Gastrocnemius medialis (tissue), 4 donors: ENCODE measurements around the gene MSH5.

Experiments used
- POLR2A ChIP-seq, 2 donors: fragments of 450-650 bp; IDR thresholded peaks; one replicate each; pipeline ENCODE4 v1.6.1; 2017; ENCODE audit warnings: antibody characterized with exemption in 2 of 2, mild to moderate bottlenecking in 2 of 2, moderate library complexity in 2 of 2
- TF ChIP-seq, protein P1 (sequence below), 5 experiments: fragments of 450-650 bp in 3 of 5; fragments of 200-600 bp in 2 of 5; sonication (generic) in 2 of 5; IDR thresholded peaks in 4 of 5; conservative IDR thresholded peaks in 1 of 5; 1 replicate in 4 of 5; 2 replicates in 1 of 5; pipeline ENCODE4 v1.5.1; 2016 to 2019; ENCODE audit warnings: antibody characterized with exemption in 5 of 5, mild to moderate bottlenecking in 3 of 5, moderate library complexity in 3 of 5

DNA sequence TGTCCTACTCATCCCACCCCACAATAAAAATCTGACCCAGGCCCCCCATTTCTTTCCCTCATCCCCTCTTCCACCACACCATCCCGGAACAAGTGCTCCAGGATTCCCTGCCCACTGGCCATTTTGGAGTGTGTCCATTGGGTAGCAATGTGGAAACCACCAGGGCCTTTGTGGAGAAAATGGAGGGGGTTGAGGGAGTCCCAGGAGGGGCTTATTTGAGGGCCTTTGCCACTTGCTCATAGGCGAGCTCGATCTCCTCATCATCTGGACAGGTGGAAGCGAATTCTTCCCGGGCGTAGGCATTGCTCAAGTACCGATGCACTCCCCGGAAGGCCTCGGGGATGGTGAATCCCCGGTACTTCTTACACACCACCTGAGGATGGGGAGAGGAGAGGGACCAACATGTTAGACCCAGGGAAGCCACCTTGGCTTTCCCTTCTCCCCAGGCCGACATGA, 9.1 kb upstream of the MSH5 start:
- TF ChIP-seq, protein P1, sequence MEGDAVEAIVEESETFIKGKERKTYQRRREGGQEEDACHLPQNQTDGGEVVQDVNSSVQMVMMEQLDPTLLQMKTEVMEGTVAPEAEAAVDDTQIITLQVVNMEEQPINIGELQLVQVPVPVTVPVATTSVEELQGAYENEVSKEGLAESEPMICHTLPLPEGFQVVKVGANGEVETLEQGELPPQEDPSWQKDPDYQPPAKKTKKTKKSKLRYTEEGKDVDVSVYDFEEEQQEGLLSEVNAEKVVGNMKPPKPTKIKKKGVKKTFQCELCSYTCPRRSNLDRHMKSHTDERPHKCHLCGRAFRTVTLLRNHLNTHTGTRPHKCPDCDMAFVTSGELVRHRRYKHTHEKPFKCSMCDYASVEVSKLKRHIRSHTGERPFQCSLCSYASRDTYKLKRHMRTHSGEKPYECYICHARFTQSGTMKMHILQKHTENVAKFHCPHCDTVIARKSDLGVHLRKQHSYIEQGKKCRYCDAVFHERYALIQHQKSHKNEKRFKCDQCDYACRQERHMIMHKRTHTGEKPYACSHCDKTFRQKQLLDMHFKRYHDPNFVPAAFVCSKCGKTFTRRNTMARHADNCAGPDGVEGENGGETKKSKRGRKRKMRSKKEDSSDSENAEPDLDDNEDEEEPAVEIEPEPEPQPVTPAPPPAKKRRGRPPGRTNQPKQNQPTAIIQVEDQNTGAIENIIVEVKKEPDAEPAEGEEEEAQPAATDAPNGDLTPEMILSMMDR (IDR thresholded peaks at IDR 0.05 in 4 of 5, conservative IDR thresholded peaks at IDR 0.05 in 1 of 5), result no peak
- TF ChIP-seq POLR2A (IDR thresholded peaks at IDR 0.05), result no peak
